Mononuclear cell (primary cell): ENCODE measurements around the gene NUDT19. TPM values are rescaled to one million over a fixed set of nuclear protein-coding genes. Genes with fewer than 3 reads are reported as not detected.
"Not testable (repeated sequence)": the region's sequence is repeated elsewhere in the genome, so short reads cannot be mapped to it uniquely, and the experiment has no call there.

Experiments
- H3K27me3 ChIP-seq: 2 replicates; pipeline ENCODE4 v1.6.0; 2011; ENCODE audit warnings: low read length, control low read depth; ENCODE audit not compliant: insufficient read depth
- H3K4me1 ChIP-seq: 2 replicates; pipeline ENCODE4 v1.5.1; 2011; ENCODE audit warnings: mild to moderate bottlenecking, low read length, control low read depth; ENCODE audit not compliant: insufficient read depth
- H3K4me3 ChIP-seq: 2 replicates; pipeline ENCODE4 v1.5.1; 2011; ENCODE audit warnings: mild to moderate bottlenecking, low read length, moderate library complexity
- H3K9me3 ChIP-seq: 2 replicates; pipeline ENCODE4 v1.5.1; 2011; ENCODE audit warnings: low read depth, mild to moderate bottlenecking, control low read depth, low read length
- total RNA-seq: library from RNA; depleted of rRNA; stranded (reverse); fragments of >200 nt; gene quantifications from one replicate; pipeline ENCODE4 v1.2.3, GENCODE V29; 2012

The NUDT19 gene
- total RNA-seq, 1 donor, result 5.7 TPM

- Histone ChIP-seq H3K4me1 (no peaks in the 10 kb centered on the region), H3K27me3 (no peaks in the 10 kb centered on the region), H3K9me3 (no peaks in the 10 kb centered on the region), H3K4me3 (no peak overlapping the region)
Observed at GRCh38 chr19:32718286-32718685, 26.7 kb downstream of the NUDT19 start.

- Histone ChIP-seq H3K4me3 (no peak within 1 kb of the TSS), H3K9me3 (no peaks in the 10 kb centered on the region), H3K27me3 (no peaks in the 10 kb centered on the region), H3K4me1 (no peaks in the 10 kb centered on the region)
Observed at GRCh38 chr19:32719611-32720059, 28.0 kb downstream of the NUDT19 start, which contains the start of gene TDRD12. Gene TDRD12 (plus strand): TSS chr19:32719767. CDS start chr19:32720073, 306 bp downstream.

- Histone ChIP-seq H3K4me3 (no peak overlapping the region), H3K9me3 (no peaks in the 10 kb centered on the region), H3K4me1 (no peaks in the 10 kb centered on the region), H3K27me3 (no peaks in the 10 kb centered on the region)
Observed at GRCh38 chr19:32720216-32720935, 28.8 kb downstream of the NUDT19 start.

- no peaks in the 10 kb centered on the region for H3K9me3 ChIP-seq
- no peaks in the 10 kb centered on the region for H3K27me3 ChIP-seq
- no peak overlapping the region for H3K4me3 ChIP-seq
- no peaks in the 10 kb centered on the region for H3K4me1 ChIP-seq
Observed at GRCh38 chr19:32720936-32721250, 29.3 kb downstream of the NUDT19 start.

GRCh38 chr19:32735936-32736335, 44.3 kb downstream of the NUDT19 start:
- Histone ChIP-seq H3K27me3 (no peaks in the 10 kb centered on the region), H3K4me1 (no peaks in the 10 kb centered on the region), H3K9me3 (no peaks in the 10 kb centered on the region), H3K4me3 (no peak overlapping the region)

- H3K9me3 ChIP-seq, result no peaks in the 10 kb centered on the region
- no peak overlapping the region for H3K4me3 ChIP-seq
- H3K4me1 ChIP-seq, result peaks cover 7% of the 10 kb centered on the region
- H3K27me3 ChIP-seq, result no peaks in the 10 kb centered on the region
Observed at GRCh38 chr19:32743021-32743420, 51.4 kb downstream of the NUDT19 start.

- H3K9me3 ChIP-seq, result no peaks in the 10 kb centered on the region
- H3K4me3 ChIP-seq, result no peak overlapping the region
- H3K27me3 ChIP-seq, result no peaks in the 10 kb centered on the region
- peaks cover 7% of the 10 kb centered on the region for H3K4me1 ChIP-seq
Observed at GRCh38 chr19:32743447-32743846, 51.8 kb downstream of the NUDT19 start.

GRCh38 chr19:32744555-32745325, 53.1 kb downstream of the NUDT19 start:
- Histone ChIP-seq H3K4me1 (peaks cover 7% of the 10 kb centered on the region), H3K4me3 (no peak overlapping the region), H3K9me3 (no peaks in the 10 kb centered on the region), H3K27me3 (no peaks in the 10 kb centered on the region)

- H3K4me1 ChIP-seq, H3K9me3 ChIP-seq, H3K4me3 ChIP-seq, H3K27me3 ChIP-seq: not testable (repeated sequence)
Observed at GRCh38 chr19:32745594-32746251, 54.1 kb downstream of the NUDT19 start.

- H3K4me3 ChIP-seq, H3K27me3 ChIP-seq, H3K4me1 ChIP-seq, H3K9me3 ChIP-seq: not testable (repeated sequence)
Observed at GRCh38 chr19:32746631-32747196, 55.1 kb downstream of the NUDT19 start.

GRCh38 chr19:32748497-32748896, 56.9 kb downstream of the NUDT19 start:
- H3K27me3 ChIP-seq, result no peaks in the 10 kb centered on the region

GRCh38 chr19:32748948-32749347, 57.3 kb downstream of the NUDT19 start:
- no peaks in the 10 kb centered on the region for H3K9me3 ChIP-seq
- no peak overlapping the region for H3K4me3 ChIP-seq
- peaks cover 7% of the 10 kb centered on the region for H3K4me1 ChIP-seq
- peaks cover 3% of the 10 kb centered on the region for H3K27me3 ChIP-seq

More at GRCh38 chr19:32748497-32748896, 56.9 kb downstream of the NUDT19 start:
- Histone ChIP-seq H3K9me3 (no peaks in the 10 kb centered on the region), H3K4me1 (peaks cover 7% of the 10 kb centered on the region), H3K4me3 (no peak overlapping the region)

GRCh38 chr19:32749361-32749760, 57.7 kb downstream of the NUDT19 start:
- H3K4me1 ChIP-seq, result peaks cover 7% of the 10 kb centered on the region
- H3K4me3 ChIP-seq, result no peak overlapping the region
- H3K27me3 ChIP-seq, result peaks cover 3% of the 10 kb centered on the region
- no peaks in the 10 kb centered on the region for H3K9me3 ChIP-seq

- Histone ChIP-seq H3K9me3 (no peaks in the 10 kb centered on the region), H3K4me3 (no peak overlapping the region), H3K27me3 (peaks cover 3% of the 10 kb centered on the region), H3K4me1 (no peaks in the 10 kb centered on the region)
Observed at GRCh38 chr19:32750441-32751055, 58.9 kb downstream of the NUDT19 start.

- no peaks in the 10 kb centered on the region for H3K9me3 ChIP-seq
- no peaks in the 10 kb centered on the region for H3K4me1 ChIP-seq
- peaks cover 3% of the 10 kb centered on the region for H3K27me3 ChIP-seq
- H3K4me3 ChIP-seq, result no peak overlapping the region
Observed at GRCh38 chr19:32751066-32751465, 59.4 kb downstream of the NUDT19 start.
